ENCODE results near the gene PCNT. TPM values are rescaled to one million over a fixed set of nuclear protein-coding genes. Genes with fewer than 3 reads are reported as not detected.

The PCNT gene
- total RNA-seq, 3 donors from 2014 or later: 25.2 to 31.0 (median 28.5) TPM

DNA sequence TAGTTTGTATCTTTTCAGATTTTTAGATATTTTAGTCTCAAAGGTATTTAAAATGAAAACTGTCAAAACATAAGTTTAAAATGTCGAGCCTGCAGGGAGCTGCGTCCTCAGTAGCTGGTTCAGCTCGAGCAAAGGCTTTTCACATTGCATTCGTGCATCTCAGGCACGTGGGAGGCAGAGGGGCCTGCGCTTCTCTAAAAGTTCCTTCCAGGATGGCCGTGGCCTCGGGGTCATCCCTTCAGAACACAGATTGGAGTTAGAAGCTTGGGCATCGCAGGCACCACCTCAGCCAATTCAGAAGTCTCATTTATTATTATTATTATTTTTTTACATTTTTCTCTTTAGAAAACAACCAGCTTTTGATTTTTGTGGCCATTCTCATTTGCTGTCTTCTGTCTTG is 67.8 kb downstream of the PCNT start:
- no peak overlapping the region for H3K4me3 ChIP-seq
- TF ChIP-seq POLR2AphosphoS5 (IDR thresholded peaks at IDR 0.05): no peak
- TF ChIP-seq CTCF (IDR thresholded peaks at IDR 0.05): no peak
- TF ChIP-seq POLR2A (IDR thresholded peaks at IDR 0.05): no peak
- H3K27ac ChIP-seq: no peak overlapping the region
- DNase-seq (ENCODE audit: low spot score in 2 of 2): no peak
- H3K36me3 ChIP-seq: no peaks in the 10 kb centered on the region
- no peaks in the 10 kb centered on the region for H3K9me3 ChIP-seq
- no peaks in the 10 kb centered on the region for H3K4me1 ChIP-seq
- no peaks in the 10 kb centered on the region for H3K27me3 ChIP-seq
- intact Hi-C loops (cut with DNase I; ENCODE audit: low total_unique reads): no loop called here

- H3K36me3 ChIP-seq: peaks cover 9% of the 10 kb centered on the region
- H3K4me1 ChIP-seq: no peaks in the 10 kb centered on the region
- peak in 1 of 2 donors; percentile 37 for DNase-seq (ENCODE audit: low spot score in 2 of 2)
- H3K27me3 ChIP-seq: no peaks in the 10 kb centered on the region
- H3K4me3 ChIP-seq: peak overlapping the region in 2 of 3 donors; percentile 15 to 27
- H3K9me3 ChIP-seq: no peaks in the 10 kb centered on the region
- TF ChIP-seq POLR2AphosphoS5 (IDR thresholded peaks at IDR 0.05): no peak
- TF ChIP-seq POLR2A (IDR thresholded peaks at IDR 0.05): no peak
- no peak for TF ChIP-seq CTCF (IDR thresholded peaks at IDR 0.05)
- no peak overlapping the region for H3K27ac ChIP-seq
- intact Hi-C loops (cut with DNase I; ENCODE audit: low total_unique reads): no loop called here
Observed at GRCh38 chr21:46392921-46393320, 69.0 kb downstream of the PCNT start.

DNA sequence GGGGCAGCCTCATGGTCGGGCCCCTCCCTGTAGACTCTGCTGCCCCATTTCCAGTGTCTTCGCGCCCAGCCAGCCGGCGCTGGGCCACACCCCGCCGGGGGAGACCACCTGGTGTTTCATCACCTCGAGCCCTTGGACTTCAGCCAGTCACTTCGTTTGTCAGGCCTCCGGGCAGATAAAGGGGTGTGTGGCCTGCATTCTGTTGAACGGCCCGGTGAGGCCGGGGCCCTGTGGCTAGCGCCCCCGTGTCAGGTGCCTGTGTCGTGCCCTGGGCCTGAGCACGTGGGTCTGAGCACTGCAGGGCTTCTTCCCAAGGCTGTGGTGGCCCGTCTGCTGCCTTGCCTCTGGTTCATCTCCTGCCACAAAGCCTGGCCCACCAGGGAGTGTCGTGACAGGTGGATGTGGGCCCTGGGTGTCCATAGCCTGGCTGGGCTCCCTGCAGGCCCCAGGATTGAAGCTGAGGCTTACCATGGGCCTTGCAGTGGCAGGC is 69.5 kb downstream of the PCNT start:
- intact Hi-C loops (cut with DNase I; ENCODE audit: low total_unique reads): no loop called here
- Histone ChIP-seq H3K36me3 (peaks cover 14% of the 10 kb centered on the region), H3K4me3 (peak overlapping the region in 1 of 3 donors; percentile 15), H3K4me1 (no peaks in the 10 kb centered on the region), H3K27me3 (no peaks in the 10 kb centered on the region), H3K27ac (no peak overlapping the region), H3K9me3 (no peaks in the 10 kb centered on the region)
- DNase-seq (ENCODE audit: low spot score in 2 of 2): no peak
- TF ChIP-seq CTCF (IDR thresholded peaks at IDR 0.05) (no peak), POLR2A (IDR thresholded peaks at IDR 0.05) (no peak), POLR2AphosphoS5 (IDR thresholded peaks at IDR 0.05) (no peak)

- H3K27ac ChIP-seq: no peak overlapping the region
- H3K27me3 ChIP-seq: no peaks in the 10 kb centered on the region
- no peak for DNase-seq (ENCODE audit: low spot score in 2 of 2)
Observed at GRCh38 chr21:46393941-46394594, 70.1 kb downstream of the PCNT start.

More at GRCh38 chr21:46393941-46394594, 70.1 kb downstream of the PCNT start:
- Histone ChIP-seq H3K9me3 (no peaks in the 10 kb centered on the region), H3K36me3 (peaks cover 14% of the 10 kb centered on the region), H3K4me3 (no peak overlapping the region), H3K4me1 (no peaks in the 10 kb centered on the region)
- intact Hi-C loops (cut with DNase I; ENCODE audit: low total_unique reads): no loop called here
- TF ChIP-seq POLR2AphosphoS5 (IDR thresholded peaks at IDR 0.05): no peak
- TF ChIP-seq CTCF (IDR thresholded peaks at IDR 0.05): no peak
- TF ChIP-seq POLR2A (IDR thresholded peaks at IDR 0.05): no peak

All from breast epithelium (tissue), 4 donors.